GM19238 (cell line): ENCODE measurements around the gene NRG3.

Experiments
- DNase-seq: peaks from one replicate; pipeline ENCODE4 v3.0.0; 2011; ENCODE audit warnings: low spot score; ENCODE audit not compliant: insufficient read length

The NRG3 gene

GRCh38 chr10:81882011-81882410, 7.0 kb downstream of the NRG3 start:
- no peak for DNase-seq

DNA sequence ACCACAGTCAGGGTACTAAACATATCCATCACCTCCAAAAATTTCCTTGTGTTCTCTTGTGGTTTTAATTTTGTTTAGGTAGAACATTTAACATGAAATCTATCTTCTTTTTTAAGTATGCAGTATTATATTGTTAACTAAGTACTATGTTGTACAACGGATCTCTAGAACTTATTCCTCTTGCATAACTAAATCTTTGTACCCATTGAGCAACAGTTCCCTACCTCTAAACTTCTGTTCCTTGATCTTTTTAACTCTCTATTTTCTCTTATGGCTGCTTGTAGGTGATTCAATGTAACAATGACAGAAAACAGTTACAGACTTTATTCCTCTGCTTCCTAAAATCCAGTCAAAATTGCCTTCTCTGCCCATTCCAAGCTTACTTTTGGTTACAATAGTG, 9.9 kb downstream of the NRG3 start:
- no peak for DNase-seq

GRCh38 chr10:81885491-81885890, 10.5 kb downstream of the NRG3 start:
- no peak for DNase-seq

DNA sequence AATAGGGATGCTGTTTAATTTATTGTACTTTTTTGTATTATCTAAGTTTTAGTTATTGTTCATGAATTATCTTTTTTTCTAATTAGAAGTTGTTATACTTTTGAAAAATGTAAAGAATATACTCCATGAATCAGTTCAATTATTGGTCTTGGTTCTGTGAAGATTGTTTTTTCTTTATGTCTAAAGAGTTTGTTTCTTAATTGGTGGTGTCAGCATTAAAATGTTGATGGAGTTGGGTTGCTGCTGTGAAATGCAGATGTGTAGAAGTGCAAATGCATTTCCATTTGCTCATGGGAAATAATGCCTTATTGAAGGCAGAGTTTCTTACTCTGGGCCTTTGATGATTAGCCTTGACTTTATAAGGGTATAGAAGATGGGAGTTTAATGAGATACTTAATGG, 11.9 kb downstream of the NRG3 start:
- no peak for DNase-seq

GRCh38 chr10:81889181-81889769, 14.3 kb downstream of the NRG3 start:
- no peak for DNase-seq

- DNase-seq: no peak
Observed at GRCh38 chr10:81894616-81895015, 19.6 kb downstream of the NRG3 start.

DNA sequence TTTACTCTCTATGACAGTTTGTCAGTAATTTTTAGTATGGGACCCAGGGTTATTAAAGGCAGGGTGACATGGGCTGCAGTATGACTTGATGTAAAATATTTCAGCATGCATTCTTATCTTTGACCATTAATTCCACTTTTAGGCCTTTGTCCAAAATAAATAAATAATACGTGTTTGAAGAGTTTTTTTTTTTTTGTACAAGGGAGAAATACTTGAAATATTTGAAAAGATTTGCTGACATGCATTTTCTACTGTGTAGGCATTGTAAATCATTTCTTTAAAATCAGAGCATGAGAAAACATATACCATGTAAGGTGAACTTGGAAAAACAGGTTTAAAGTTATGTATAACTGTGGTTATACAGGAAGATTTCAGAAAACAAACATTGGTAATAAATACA, 23.5 kb downstream of the NRG3 start:
- no peak for DNase-seq

- no peak for DNase-seq
Observed at GRCh38 chr10:81900989-81901388, 26.0 kb downstream of the NRG3 start.

DNA sequence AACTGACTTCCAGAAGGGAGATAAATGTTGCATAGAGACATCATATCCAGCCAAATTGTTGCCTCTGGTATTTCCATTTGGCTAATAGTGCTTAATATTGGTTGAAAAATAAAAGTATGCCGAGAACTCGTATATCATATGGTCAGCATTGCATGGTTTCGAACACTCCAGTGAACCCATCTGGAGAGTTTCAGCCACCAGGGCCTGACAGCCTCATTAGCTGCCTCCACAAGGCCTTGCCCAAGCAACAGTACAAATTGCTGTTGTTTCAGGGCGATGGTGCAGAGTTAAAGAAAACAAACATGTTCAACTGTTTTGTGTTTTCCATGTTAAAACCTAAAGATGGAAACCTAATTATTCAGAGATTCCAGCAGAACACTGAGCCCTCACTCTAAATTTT, 28.5 kb downstream of the NRG3 start:
- DNase-seq: no peak

GRCh38 chr10:81905161-81905560, 30.2 kb downstream of the NRG3 start:
- no peak for DNase-seq

- no peak for DNase-seq
Observed at GRCh38 chr10:81909453-81909852, 34.5 kb downstream of the NRG3 start.

DNA sequence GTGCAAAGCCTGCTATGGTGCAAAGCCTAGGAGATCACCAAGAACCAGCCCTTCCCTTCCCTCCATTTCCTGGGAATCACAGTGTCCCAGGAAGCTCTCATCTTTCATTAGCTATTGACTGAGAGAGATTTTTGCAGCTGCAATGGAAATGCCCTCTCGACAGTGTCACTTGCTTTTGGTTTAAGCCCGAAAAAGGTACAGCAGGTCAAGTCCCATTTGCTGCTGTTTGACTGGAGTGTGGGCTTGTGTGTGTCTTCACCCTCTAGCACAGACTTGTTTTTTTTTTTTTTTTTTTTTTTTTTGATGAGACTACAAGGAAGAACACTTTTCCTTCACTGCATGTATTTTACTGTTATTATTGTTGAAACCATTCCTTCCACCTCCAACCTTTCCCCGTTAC, 36.3 kb downstream of the NRG3 start:
- DNase-seq: no peak

DNA sequence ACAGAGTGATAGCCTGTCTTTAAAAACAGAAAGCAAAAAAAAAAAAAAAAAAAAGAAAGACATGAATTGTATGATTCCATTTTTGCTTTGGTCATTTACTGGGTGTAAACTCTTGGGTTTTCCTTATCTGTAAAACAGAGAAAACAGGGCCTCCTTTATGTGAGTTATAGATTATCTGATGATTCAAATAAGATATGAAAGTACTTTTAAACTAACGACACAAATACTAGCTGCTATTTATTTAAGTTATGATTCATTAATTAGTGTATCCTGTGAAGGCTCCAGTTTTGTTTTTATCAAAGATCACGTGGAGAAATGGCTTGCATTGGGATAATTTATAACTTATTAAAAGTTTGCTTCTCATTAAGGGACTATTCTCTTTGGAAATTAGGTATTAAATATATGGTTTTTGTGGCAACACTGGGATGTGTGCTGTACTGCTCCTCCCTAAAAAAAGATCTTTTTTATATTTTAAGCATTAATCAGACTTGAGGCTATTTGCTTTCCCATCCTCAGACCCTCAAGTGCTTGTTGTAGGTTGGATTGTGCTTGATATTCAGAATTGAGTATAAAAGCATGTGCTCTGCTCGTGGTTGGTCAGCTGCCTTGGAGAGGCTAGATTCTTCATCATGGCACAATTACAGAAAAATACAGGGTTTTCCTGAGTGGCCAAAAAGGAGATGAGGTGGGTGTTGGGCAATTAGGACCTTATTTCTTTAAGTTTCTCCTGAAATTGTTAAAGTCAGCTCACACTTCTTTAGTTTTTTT, 39.9 kb downstream of the NRG3 start:
- no peak for DNase-seq

- DNase-seq: no peak
Observed at GRCh38 chr10:81915504-81915897, 40.5 kb downstream of the NRG3 start.

- DNase-seq: no peak
Observed at GRCh38 chr10:81917666-81918065, 42.7 kb downstream of the NRG3 start.

- no peak for DNase-seq
Observed at GRCh38 chr10:81918766-81919165, 43.8 kb downstream of the NRG3 start.

DNA sequence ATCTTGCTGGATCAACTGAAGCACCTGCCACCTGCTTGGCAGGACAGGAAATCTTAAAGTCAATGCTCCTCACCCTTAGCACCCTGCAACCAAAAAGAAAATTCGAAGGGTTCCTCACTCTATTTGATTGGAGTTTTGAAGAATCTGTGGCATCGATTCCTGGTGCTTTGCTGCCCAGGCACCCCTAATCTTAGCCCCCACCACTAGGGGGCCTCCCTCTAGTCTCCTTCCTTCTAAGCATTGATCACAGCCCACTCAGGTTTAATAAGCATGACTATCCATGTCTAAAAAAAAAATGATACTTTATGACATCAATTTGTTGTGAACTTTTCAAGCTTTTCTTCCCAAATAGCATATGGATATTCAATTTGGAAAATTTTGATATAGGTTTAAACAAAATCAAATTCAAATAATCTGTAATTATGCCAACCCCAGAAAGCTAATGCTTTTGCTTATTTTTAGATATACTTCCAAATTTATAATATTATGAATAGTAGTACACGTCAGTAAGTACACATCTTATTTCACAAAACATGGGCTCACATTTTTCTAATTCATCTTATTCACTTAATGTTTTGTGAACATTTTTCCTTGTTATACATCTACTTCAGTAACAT, 45.3 kb downstream of the NRG3 start:
- DNase-seq: peak; percentile 4

DNA sequence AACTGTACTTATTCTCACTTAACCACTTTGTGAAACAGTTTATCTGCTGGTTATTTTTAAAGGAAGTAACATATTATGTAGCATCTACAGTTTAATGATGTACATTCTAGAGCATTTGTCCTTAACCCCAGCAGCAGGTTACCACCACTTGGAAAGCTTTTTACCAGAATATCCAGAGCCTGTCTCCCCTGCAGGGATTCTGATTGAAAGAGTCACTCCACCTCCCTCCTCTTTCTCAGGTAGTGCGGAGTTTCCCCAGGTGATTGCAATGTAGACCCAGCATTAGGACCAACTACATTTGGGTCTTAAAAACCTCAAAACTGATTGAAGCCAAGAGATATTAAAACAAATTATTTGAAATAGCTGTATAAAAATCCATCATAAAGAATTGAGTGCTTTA, 53.1 kb downstream of the NRG3 start:
- DNase-seq: no peak

- DNase-seq: no peak
Observed at GRCh38 chr10:81943583-81943982, 68.6 kb downstream of the NRG3 start.

DNA sequence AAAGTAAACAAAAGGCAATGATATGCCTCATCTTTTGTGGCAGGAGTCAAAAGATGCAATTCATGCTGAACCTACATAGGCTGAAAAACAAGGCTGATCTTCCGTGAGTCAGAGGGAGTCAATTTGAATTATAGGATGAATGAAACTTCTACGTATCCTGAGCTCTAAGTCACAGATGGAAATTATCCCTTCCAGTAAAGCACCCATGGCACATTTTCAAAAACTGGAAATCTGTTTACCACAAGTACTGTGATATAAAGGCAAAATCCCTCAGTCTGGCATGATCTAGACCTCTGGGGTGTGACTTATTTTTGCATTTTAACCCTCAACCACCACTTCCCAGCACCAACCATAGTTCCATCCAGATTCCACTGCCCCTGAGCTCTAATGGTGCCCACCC, 69.6 kb downstream of the NRG3 start:
- no peak for DNase-seq

DNA sequence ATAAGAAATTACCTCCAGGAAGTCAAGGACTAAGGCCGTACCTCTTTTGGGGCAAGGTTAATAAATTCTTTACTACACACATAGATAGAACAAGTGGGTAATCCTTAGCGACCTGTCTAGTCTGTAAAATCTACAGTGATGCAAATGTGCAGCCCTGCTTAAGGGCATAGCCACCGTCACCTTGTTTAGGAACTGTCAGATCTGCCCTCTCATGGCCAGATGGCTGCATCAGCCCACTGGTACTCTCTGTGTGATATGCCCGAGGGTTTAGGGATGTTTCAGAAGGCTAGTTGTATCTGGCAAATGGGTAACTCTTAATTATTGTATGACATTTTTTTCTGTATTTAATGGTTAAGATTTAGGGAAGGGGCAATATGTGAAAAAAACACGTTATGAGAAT, 74.3 kb downstream of the NRG3 start:
- no peak for DNase-seq

- no peak for DNase-seq
Observed at GRCh38 chr10:81950358-81950757, 75.4 kb downstream of the NRG3 start.

- DNase-seq: no peak
Observed at GRCh38 chr10:81953420-81953819, 78.4 kb downstream of the NRG3 start.
